ENCODE results near the gene LYST.

The LYST gene

GRCh38 chr1:235683653-235684052 is 183.1 kb downstream of the LYST start:
- no peaks in the 10 kb centered on the region for H3K9me3 ChIP-seq (ENCODE audit: low read depth, low read length)
- TF ChIP-seq EZH2 (IDR thresholded peaks at IDR 0.05) (no peak), FOXP2 (optimal IDR thresholded peaks at IDR 0.05; ENCODE audit: control extremely low read depth, extremely low read length, insufficient read depth) (no peak), POLR2AphosphoS5 (IDR thresholded peaks at IDR 0.05; ENCODE audit: borderline replicate concordance, low read depth, low read length) (no peak)
- no peaks in the 10 kb centered on the region for H3K36me3 ChIP-seq (ENCODE audit: insufficient read depth, low read length)

GRCh38 chr1:235682216-235682615 is 184.5 kb downstream of the LYST start:
- TF ChIP-seq FOXP2 (optimal IDR thresholded peaks at IDR 0.05; ENCODE audit: control extremely low read depth, extremely low read length, insufficient read depth), result no peak
- no peak for TF ChIP-seq POLR2AphosphoS5 (IDR thresholded peaks at IDR 0.05; ENCODE audit: borderline replicate concordance, low read depth, low read length)
- no peak for TF ChIP-seq EZH2 (IDR thresholded peaks at IDR 0.05)
- Histone ChIP-seq H3K27ac (no peak overlapping the region), H3K9ac (ENCODE audit: insufficient read length) (no peak overlapping the region), H3K4me3 (no peak overlapping the region), H3K9me3 (ENCODE audit: low read depth, low read length) (no peaks in the 10 kb centered on the region), H3K36me3 (ENCODE audit: insufficient read depth, low read length) (no peaks in the 10 kb centered on the region)
- no peak for DNase-seq (ENCODE audit: low read depth, low spot score)

More at GRCh38 chr1:235683653-235684052, 183.1 kb downstream of the LYST start:
- no peak for DNase-seq (ENCODE audit: low read depth, low spot score)
- no peak overlapping the region for H3K4me3 ChIP-seq
- no peak overlapping the region for H3K9ac ChIP-seq (ENCODE audit: insufficient read length)
- H3K27ac ChIP-seq, result no peak overlapping the region

- Histone ChIP-seq H3K27ac (no peak overlapping the region), H3K9me3 (ENCODE audit: low read depth, low read length) (no peaks in the 10 kb centered on the region), H3K9ac (ENCODE audit: insufficient read length) (no peak overlapping the region), H3K36me3 (ENCODE audit: insufficient read depth, low read length) (no peaks in the 10 kb centered on the region; the same call in 1 of the 2 replicates), H3K4me3 (no peak overlapping the region)
- TF ChIP-seq FOXP2 (optimal IDR thresholded peaks at IDR 0.05; ENCODE audit: control extremely low read depth, extremely low read length, insufficient read depth), result no peak
- TF ChIP-seq EZH2 (IDR thresholded peaks at IDR 0.05), result no peak
- no peak for TF ChIP-seq POLR2AphosphoS5 (IDR thresholded peaks at IDR 0.05; ENCODE audit: borderline replicate concordance, low read depth, low read length)
- no peak for DNase-seq (ENCODE audit: low read depth, low spot score)
Observed at GRCh38 chr1:235679644-235680043, 187.1 kb downstream of the LYST start.

- Histone ChIP-seq H3K27ac (no peak overlapping the region), H3K36me3 (ENCODE audit: insufficient read depth, low read length) (no peaks in the 10 kb centered on the region; the same call in 1 of the 2 replicates), H3K4me3 (no peak overlapping the region), H3K9me3 (ENCODE audit: low read depth, low read length) (no peaks in the 10 kb centered on the region), H3K9ac (ENCODE audit: insufficient read length) (no peak overlapping the region)
- DNase-seq (ENCODE audit: low read depth, low spot score), result no peak
- TF ChIP-seq POLR2AphosphoS5 (IDR thresholded peaks at IDR 0.05; ENCODE audit: borderline replicate concordance, low read depth, low read length) (no peak), FOXP2 (optimal IDR thresholded peaks at IDR 0.05; ENCODE audit: control extremely low read depth, extremely low read length, insufficient read depth) (no peak), EZH2 (IDR thresholded peaks at IDR 0.05) (no peak)
Observed at GRCh38 chr1:235679005-235679404, 187.7 kb downstream of the LYST start.

GRCh38 chr1:235675152-235675890 is 191.4 kb downstream of the LYST start:
- TF ChIP-seq FOXP2 (optimal IDR thresholded peaks at IDR 0.05; ENCODE audit: control extremely low read depth, extremely low read length, insufficient read depth) (no peak), POLR2AphosphoS5 (IDR thresholded peaks at IDR 0.05; ENCODE audit: borderline replicate concordance, low read depth, low read length) (no peak), EZH2 (IDR thresholded peaks at IDR 0.05) (no peak)
- no peak overlapping the region for H3K4me3 ChIP-seq
- no peak overlapping the region for H3K27ac ChIP-seq
- H3K36me3 ChIP-seq (ENCODE audit: insufficient read depth, low read length), result no peaks in the 10 kb centered on the region; the same call in 1 of the 2 replicates
- H3K9ac ChIP-seq (ENCODE audit: insufficient read length), result no peak overlapping the region
- DNase-seq (ENCODE audit: low read depth, low spot score), result no peak
- H3K9me3 ChIP-seq (ENCODE audit: low read depth, low read length), result no peaks in the 10 kb centered on the region

- DNase-seq (ENCODE audit: low read depth, low spot score), result no peak
- Histone ChIP-seq H3K4me3 (no peak overlapping the region), H3K9me3 (ENCODE audit: low read depth, low read length) (peaks cover 2% of the 10 kb centered on the region; the same call in 1 of the 2 replicates), H3K9ac (ENCODE audit: insufficient read length) (no peak overlapping the region), H3K36me3 (ENCODE audit: insufficient read depth, low read length) (no peaks in the 10 kb centered on the region; the same call in 1 of the 2 replicates), H3K27ac (no peak overlapping the region)
- TF ChIP-seq FOXP2 (optimal IDR thresholded peaks at IDR 0.05; ENCODE audit: control extremely low read depth, extremely low read length, insufficient read depth), result no peak
- no peak for TF ChIP-seq EZH2 (IDR thresholded peaks at IDR 0.05)
- no peak for TF ChIP-seq POLR2AphosphoS5 (IDR thresholded peaks at IDR 0.05; ENCODE audit: borderline replicate concordance, low read depth, low read length)
Observed at GRCh38 chr1:235673981-235674380, 192.7 kb downstream of the LYST start.

GRCh38 chr1:235671992-235672391 is 194.7 kb downstream of the LYST start:
- no peak overlapping the region for H3K4me3 ChIP-seq
- no peak for TF ChIP-seq POLR2AphosphoS5 (IDR thresholded peaks at IDR 0.05; ENCODE audit: borderline replicate concordance, low read depth, low read length)
- TF ChIP-seq EZH2 (IDR thresholded peaks at IDR 0.05), result no peak
- TF ChIP-seq FOXP2 (optimal IDR thresholded peaks at IDR 0.05; ENCODE audit: control extremely low read depth, extremely low read length, insufficient read depth), result no peak
- H3K27ac ChIP-seq, result no peak overlapping the region
- no peaks in the 10 kb centered on the region; the same call in 1 of the 2 replicates for H3K36me3 ChIP-seq (ENCODE audit: insufficient read depth, low read length)
- peaks cover 2% of the 10 kb centered on the region; the same call in 1 of the 2 replicates for H3K9me3 ChIP-seq (ENCODE audit: low read depth, low read length)
- DNase-seq (ENCODE audit: low read depth, low spot score), result no peak
- H3K9ac ChIP-seq (ENCODE audit: insufficient read length), result no peak overlapping the region

- Histone ChIP-seq H3K27ac (no peak overlapping the region), H3K4me3 (no peak overlapping the region), H3K36me3 (ENCODE audit: insufficient read depth, low read length) (no peaks in the 10 kb centered on the region), H3K9me3 (ENCODE audit: low read depth, low read length) (peaks cover 2% of the 10 kb centered on the region; the same call in 1 of the 2 replicates), H3K9ac (ENCODE audit: insufficient read length) (no peak overlapping the region)
- no peak for TF ChIP-seq POLR2AphosphoS5 (IDR thresholded peaks at IDR 0.05; ENCODE audit: borderline replicate concordance, low read depth, low read length)
- no peak for TF ChIP-seq EZH2 (IDR thresholded peaks at IDR 0.05)
- TF ChIP-seq FOXP2 (optimal IDR thresholded peaks at IDR 0.05; ENCODE audit: control extremely low read depth, extremely low read length, insufficient read depth), result no peak
- no peak for DNase-seq (ENCODE audit: low read depth, low spot score)
Observed at GRCh38 chr1:235670157-235670776, 196.4 kb downstream of the LYST start.

All from SK-N-MC (cell line).